H1 (cell line): ENCODE results near the gene MRPL28. TPM values are rescaled to one million over a fixed set of nuclear protein-coding genes. Genes with fewer than 3 reads are reported as not detected.

Experiments
- CTCF ChIA-PET: fragments of 300-600 bp; sonication (Branson Sonifier 250); formaldehyde crosslinking; loops from one replicate; lab custom pipeline; 2021; ENCODE audit not compliant: partially characterized antibody; lab: Charles Lee
- POLR2A ChIA-PET: fragments of 300-600 bp; sonication (Branson Sonifier 250); formaldehyde crosslinking; loops from one replicate; lab custom pipeline; 2021; ENCODE audit warnings: inconsistent platforms; ENCODE audit not compliant: partially characterized antibody; lab: Charles Lee
- DNase-seq, 2 experiments: peaks; one replicate each; pipeline versions ENCODE4 v3.0.0 to v3.0.0-alpha.2; 2010 to 2022; ENCODE audit warnings: low spot score in 2 of 2, low read depth in 1 of 2, mixed read lengths in 1 of 2
- FAIRE-seq: peaks from 2 replicates; lab custom pipeline; 2011; peaks lifted over from hg19 to GRCh38; lab: Jason Lieb, UNC
- H2AFZ ChIP-seq: 2 replicates; pipeline ENCODE4 v1.8.1; 2012; ENCODE audit warnings: low read length, inconsistent platforms
- H2AK5ac ChIP-seq: 2 replicates; pipeline ENCODE4 v1.6.1; 2013; ENCODE audit warnings: low read depth, low read length
- H2BK120ac ChIP-seq: replicated peaks from 2 replicates; pipeline ENCODE3; 2013; ENCODE audit warnings: low read depth, low read length, inconsistent platforms
- H2BK12ac ChIP-seq: 2 replicates; pipeline ENCODE4 v1.6.1; 2013; ENCODE audit warnings: low read depth, low read length
- H2BK15ac ChIP-seq: 2 replicates; pipeline ENCODE4 v1.6.1; 2013; ENCODE audit warnings: low read length
- H2BK20ac ChIP-seq: 2 replicates; pipeline ENCODE4 v1.6.1; 2013; ENCODE audit warnings: low read length
- H2BK5ac ChIP-seq: 2 replicates; pipeline ENCODE4 v1.6.1; 2013; ENCODE audit warnings: low read depth, low read length
- H3K14ac ChIP-seq: 2 replicates; pipeline ENCODE4 v1.6.1; 2013; ENCODE audit warnings: inconsistent platforms; ENCODE audit not compliant: insufficient read length
- H3K18ac ChIP-seq: 2 replicates; pipeline ENCODE4 v1.6.1; 2013; ENCODE audit warnings: low read length; ENCODE audit errors: extremely low read depth
- H3K23ac ChIP-seq: 2 replicates; pipeline ENCODE4 v1.6.1; 2013; ENCODE audit warnings: inconsistent platforms; ENCODE audit not compliant: insufficient read length
- H3K23me2 ChIP-seq: 2 replicates; pipeline ENCODE4 v1.6.1; 2013; ENCODE audit warnings: low read depth, low read length
- H3K27ac ChIP-seq: 2 replicates; pipeline ENCODE4 v1.6.1; 2011; ENCODE audit warnings: low read depth, low read length, inconsistent platforms
- H3K27me3 ChIP-seq, 4 experiments: replicated peaks in 1 of 4; 1 replicate in 1 of 4; 2 replicates in 3 of 4; pipeline versions ENCODE4 v1.6.1 to v1.8.1; 2011 to 2013; ENCODE audit warnings: low read length in 3 of 4, mild to moderate bottlenecking in 3 of 4, inconsistent platforms in 2 of 4, mixed read lengths in 2 of 4, moderate library complexity in 1 of 4; ENCODE audit not compliant: control insufficient read depth in 3 of 4, insufficient read depth in 3 of 4; ENCODE audit errors: extremely low read depth in 1 of 4
- H3K36me3 ChIP-seq, 4 experiments: 2 replicates each; pipeline versions ENCODE4 v1.6.1 to v1.8.1; 2011 to 2013; ENCODE audit warnings: mild to moderate bottlenecking in 4 of 4, low read length in 3 of 4, moderate library complexity in 2 of 4, control low read depth in 1 of 4, inconsistent platforms in 1 of 4; ENCODE audit not compliant: insufficient read depth in 4 of 4, control insufficient read depth in 2 of 4
- H3K4ac ChIP-seq: replicated peaks from 2 replicates; pipeline ENCODE3; 2013; ENCODE audit warnings: low read length, low read depth, mixed read lengths, inconsistent platforms; ENCODE audit not compliant: insufficient read length
- H3K4me1 ChIP-seq, 4 experiments: replicated peaks in 1 of 4; 1 replicate in 1 of 4; 2 replicates in 3 of 4; pipeline versions ENCODE4 v1.6.1 to v1.8.1; 2011 to 2013; ENCODE audit warnings: low read length in 3 of 4, inconsistent platforms in 2 of 4, mixed read lengths in 1 of 4; ENCODE audit not compliant: insufficient read depth in 4 of 4, control insufficient read depth in 3 of 4
- H3K4me2 ChIP-seq, 2 experiments: 2 replicates each; pipeline versions ENCODE4 v1.6.1 to v1.8.1; 2011 to 2013; ENCODE audit warnings: low read depth in 2 of 2, low read length in 2 of 2, control low read depth in 1 of 2, inconsistent platforms in 1 of 2, mild to moderate bottlenecking in 1 of 2; ENCODE audit not compliant: insufficient read depth in 1 of 2
- H3K4me3 ChIP-seq, 4 experiments: fragments of 200-600, 300-600 bp in 1 of 4; sonication (generic), shearing (Covaris generic), sonication (Bioruptor Twin) in 1 of 4; 2 replicates each; pipeline versions ENCODE4 v1.5.1 to v1.8.1; 2011 to 2016; ENCODE audit warnings: low read length in 4 of 4, low read depth in 3 of 4, control low read depth in 2 of 4, inconsistent platforms in 2 of 4, mild to moderate bottlenecking in 2 of 4, mixed read lengths in 1 of 4, moderate library complexity in 1 of 4; ENCODE audit not compliant: insufficient read depth in 2 of 4; ENCODE audit errors: extremely low read depth in 1 of 4
- H3K56ac ChIP-seq: replicated peaks from 2 replicates; pipeline ENCODE3; 2013; ENCODE audit warnings: low read depth, mild to moderate bottlenecking, mixed read lengths, low read length, inconsistent platforms; ENCODE audit not compliant: insufficient read length
- H3K79me1 ChIP-seq: 2 replicates; pipeline ENCODE4 v1.6.1; 2013; ENCODE audit warnings: low read depth, low read length, control low read depth
- H3K79me2 ChIP-seq, 2 experiments: 2 replicates each; pipeline versions ENCODE4 v1.6.1 to v1.8.1; 2012 to 2013; ENCODE audit warnings: low read length in 2 of 2, mild to moderate bottlenecking in 2 of 2, inconsistent platforms in 1 of 2; ENCODE audit not compliant: insufficient read depth in 2 of 2, control insufficient read depth in 1 of 2
- H3K9ac ChIP-seq, 4 experiments: replicated peaks in 1 of 4; 1 replicate in 1 of 4; 2 replicates in 3 of 4; pipeline versions ENCODE4 v1.6.1 to v1.8.1; 2011 to 2013; ENCODE audit warnings: low read depth in 3 of 4, low read length in 3 of 4, control low read depth in 2 of 4, mild to moderate bottlenecking in 2 of 4, moderate library complexity in 2 of 4, inconsistent platforms in 1 of 4; ENCODE audit errors: extremely low read depth in 1 of 4
- H3K9me3 ChIP-seq, 2 experiments: 2 replicates each; pipeline versions ENCODE4 v1.6.1 to v1.8.1; 2012 to 2013; ENCODE audit warnings: mild to moderate bottlenecking in 2 of 2, moderate library complexity in 2 of 2, control low read depth in 1 of 2, inconsistent platforms in 1 of 2, low read depth in 1 of 2, low read length in 1 of 2, mixed read lengths in 1 of 2; ENCODE audit not compliant: insufficient read depth in 2 of 2
- H4K20me1 ChIP-seq, 2 experiments: replicated peaks in 1 of 2; 2 replicates each; pipeline versions ENCODE3 to v1.8.1; 2011 to 2013; ENCODE audit warnings: inconsistent platforms in 2 of 2, low read length in 2 of 2, mild to moderate bottlenecking in 1 of 2; ENCODE audit not compliant: insufficient read depth in 2 of 2, control insufficient read depth in 1 of 2
- H4K5ac ChIP-seq: 2 replicates; pipeline ENCODE4 v1.6.1; 2013; ENCODE audit warnings: low read length, low read depth, mixed read lengths, inconsistent platforms; ENCODE audit not compliant: insufficient read length
- H4K8ac ChIP-seq: 2 replicates; pipeline ENCODE4 v1.8.0; 2013; ENCODE audit warnings: mild to moderate bottlenecking, moderate library complexity, low read length, inconsistent platforms; ENCODE audit not compliant: insufficient read depth; ENCODE audit errors: extremely low read depth
- H4K91ac ChIP-seq: replicated peaks from 2 replicates; pipeline ENCODE3; 2013; ENCODE audit warnings: low read length, mixed read lengths, inconsistent platforms; ENCODE audit not compliant: insufficient read length
- BACH1 ChIP-seq: IDR thresholded peaks from 2 replicates; pipeline ENCODE4 v1.6.1; 2012; ENCODE audit warnings: low read length, improper control_type of control experiment
- CBX5 ChIP-seq: fragments of 300-800, 300-1000 bp; sonication (generic); IDR thresholded peaks from 2 replicates; pipeline ENCODE4 v1.7.1; 2016; ENCODE audit warnings: antibody characterized with exemption, low read length, low read depth
- CREB1 ChIP-seq: IDR thresholded peaks from 2 replicates; pipeline ENCODE4 v1.6.1; 2012; ENCODE audit warnings: inconsistent platforms
- GABPA ChIP-seq: IDR thresholded peaks from 2 replicates; pipeline ENCODE4 v1.6.1; 2011; ENCODE audit warnings: mild to moderate bottlenecking, low read length, moderate library complexity, borderline replicate concordance; ENCODE audit not compliant: insufficient read depth
- HDAC2 ChIP-seq, 2 experiments: fragments of 300-600 bp in 1 of 2; sonication (generic) in 1 of 2; IDR thresholded peaks; 2 replicates each; pipeline ENCODE4 v1.6.1; 2011 to 2012; ENCODE audit warnings: low read depth in 2 of 2, low read length in 2 of 2, mild to moderate bottlenecking in 2 of 2, moderate library complexity in 2 of 2, borderline replicate concordance in 1 of 2, inconsistent platforms in 1 of 2
- JUND ChIP-seq: IDR thresholded peaks from 2 replicates; pipeline ENCODE4 v1.6.1; 2011; ENCODE audit warnings: mild to moderate bottlenecking, improper control_type of control experiment, low read length
- NANOG ChIP-seq: IDR thresholded peaks from 2 replicates; pipeline ENCODE4 v1.6.1; 2011; ENCODE audit warnings: low read length, low read depth, mild to moderate bottlenecking, inconsistent platforms; ENCODE audit not compliant: insufficient read depth, poor library complexity, severe bottlenecking
- SIX5 ChIP-seq: IDR thresholded peaks from 2 replicates; pipeline ENCODE4 v1.6.1; 2011; ENCODE audit warnings: mild to moderate bottlenecking, low read depth, low read length
- SP4 ChIP-seq: IDR thresholded peaks from 2 replicates; pipeline ENCODE4 v1.6.1; 2012; ENCODE audit warnings: low read length, inconsistent platforms
- TAF1 ChIP-seq: IDR thresholded peaks from 2 replicates; pipeline ENCODE4 v1.6.1; 2011; ENCODE audit warnings: mild to moderate bottlenecking, low read depth, low read length
- WGBS, 2 experiments: shearing (Covaris generic) in 1 of 2; methylation state at CpG; one replicate each; pipeline versions ENCODE4 v1.1.6 to v1.1.7; 2013 to 2015; ENCODE audit warnings: low lambda C conversion rate in 2 of 2, mixed read lengths in 2 of 2, inconsistent platforms in 1 of 2, low coverage in 1 of 2, missing lambda C conversion rate in 1 of 2; ENCODE audit not compliant: insufficient replicate concordance in 2 of 2, insufficient coverage in 1 of 2, insufficient read length in 1 of 2; ENCODE audit errors: extremely low coverage in 1 of 2, missing lambda C conversion rate in 1 of 2; 5-methylcytosine and 5-hydroxymethylcytosine counted together
- polyA plus RNA-seq, 7 experiments: library from polyadenylated mRNA; depleted of rRNA in 3 of 7; stranded (reverse) in 5 of 7; unstranded in 2 of 7; fragments of >200 nt in 5 of 7; fragments of 200-250 nt in 2 of 7; gene quantifications; 1 replicate in 5 of 7; 2 replicates in 1 of 7; 4 replicates in 1 of 7; pipeline versions ENCODE4 v1.2.1 to v1.2.3, GENCODE V29; 2011 to 2013; ENCODE audit warnings: missing spikeins in 2 of 7, mixed read lengths in 2 of 7
- total RNA-seq: library from RNA; stranded (reverse); fragmentation: NEBNext Ultra II Directional; extraction: Animal tissue kit (Norgen Biotek cat#: 25700); gene quantifications from 2 replicates; pipeline ENCODE4 v1.2.1, GENCODE V29; 2021

Gene MRPL28
- total and polyA plus RNA-seq, 2 of the 8 experiments (the other 6 are each of a cell fraction or from before 2014, with no cell fraction given), result 88.9 to 188 TPM

- CTCF ChIA-PET, result interaction anchor here (0.6 to 2.5 kb wide), 3 partner anchors 10 to 150 kb away, joined by 3 to 12 read pairs (median 7); no protein-coding TSS in a partner anchor
- peak within 1 kb of the TSS; percentile 53 for H4K5ac ChIP-seq
- peak within 1 kb of the TSS; percentile 37; the same call in 1 of the 2 replicates for H3K27ac ChIP-seq
- H3K4ac ChIP-seq, result peak within 1 kb of the TSS; percentile 30
- H2AFZ ChIP-seq, result no peak within 1 kb of the TSS
- peak within 1 kb of the TSS; percentile 93 to 95 for H3K4me2 ChIP-seq
- H4K20me1 ChIP-seq, result peaks cover 11 to 14% of the 10 kb centered on the region in 2 experiments
- peaks cover 0 to 7% (median under 1%) of the 10 kb centered on the region in 4 experiments; a peak in 3 of 8 replicates for H3K36me3 ChIP-seq
- H3K79me2 ChIP-seq, result peaks cover 0 to 24% of the 10 kb centered on the region in 2 experiments; a peak in 2 of 4 replicates
- peak within 1 kb of the TSS; percentile 90 for H3K56ac ChIP-seq
- peak within 1 kb of the TSS; percentile 37 for H4K91ac ChIP-seq
- H4K8ac ChIP-seq, result no peak within 1 kb of the TSS
- H3K23ac ChIP-seq, result no peak within 1 kb of the TSS
- no peak within 1 kb of the TSS for H3K14ac ChIP-seq
- peaks cover 8 to 28% (median 19%) of the 10 kb centered on the region in 4 experiments for H3K4me1 ChIP-seq
- H2BK12ac ChIP-seq, result peak within 1 kb of the TSS; percentile 84; the same call in 1 of the 2 replicates
- H2BK20ac ChIP-seq, result no peak within 1 kb of the TSS
- H3K4me3 ChIP-seq, result peak within 1 kb of the TSS; percentile 59 to 99 (median 82)
- H3K79me1 ChIP-seq, result peaks cover 4% of the 10 kb centered on the region; the same call in 1 of the 2 replicates
- no peak for FAIRE-seq
- peaks cover 0 to 3% (median under 1%) of the 10 kb centered on the region in 4 experiments; a peak in 2 of 7 replicates for H3K27me3 ChIP-seq
- POLR2A ChIA-PET, result interaction anchor here (0.8 to 7.3 kb wide), 8 partner anchors 10 to 299 kb away, joined by 3 to 67 read pairs (median 8); partner anchors contain the start of genes DECR2, MRPL28 and NME4
- 1% methylated on average over 24 of the region's 123 CpGs; no CpG with 5 or more reads in 1 of the 2 experiments for WGBS, 2 experiments
- peak within 1 kb of the TSS; percentile 42 to 94 (median 51) for H3K9ac ChIP-seq
- H2AK5ac ChIP-seq, result 0 out of 2 replicates have a peak within 1 kb of the TSS, but pooled peaks have one; percentile 24
- H2BK15ac ChIP-seq, result peak within 1 kb of the TSS; percentile 99
- H3K23me2 ChIP-seq, result peaks cover 13% of the 10 kb centered on the region
- peak within 1 kb of the TSS; percentile 78 for H3K18ac ChIP-seq
- peak within 1 kb of the TSS; percentile 72 for H2BK120ac ChIP-seq
- DNase-seq, result peak in 1 of 2 experiments; percentile 70
- H3K9me3 ChIP-seq, result no peaks in the 10 kb centered on the region
- H2BK5ac ChIP-seq, result peak within 1 kb of the TSS; percentile 87; the same call in 1 of the 2 replicates
- TF ChIP-seq GABPA, result no peak
- no peak for TF ChIP-seq JUND
- TF ChIP-seq SIX5, result no peak
- no peak for TF ChIP-seq CBX5
- TF ChIP-seq TAF1, result no peak
- TF ChIP-seq HDAC2 (IDR thresholded peaks at IDR 0.05; ENCODE audit: borderline replicate concordance in 1 of 2, low read depth in 2 of 2, low read length in 2 of 2), result peak; percentile 6 to 71; a peak in 1 of 4 replicates
- peak; percentile 12; the same call in 1 of the 2 replicates for TF ChIP-seq BACH1
- TF ChIP-seq SP4, result no peak
- TF ChIP-seq NANOG, result no peak
- 0 out of 2 replicates have a peak, but pooled peaks have one; percentile 20 for TF ChIP-seq CREB1
Measured at GRCh38 chr16:381789-382717, 11.7 kb upstream of the MRPL28 start, which contains the start of gene PGAP6. Gene PGAP6 (minus strand): TSS chr16:381978. CDS start chr16:381821, 157 bp downstream.
